HEK293 (cell line): ENCODE measurements around the gene ANKAR.
A peak's percentile ranks its signal among the peaks of the same experiment; 100 is the strongest.

Experiments
- CTCF ChIA-PET: fragments of 350-600 bp; formaldehyde crosslinking; extraction: SDS; loops from one replicate; lab custom pipeline; 2021; ENCODE audit warnings: antibody characterized with exemption; lab: Yijun Ruan, JAX
- POLR2A ChIA-PET: fragments of 300-600 bp; formaldehyde crosslinking; extraction: SDS; loops from one replicate; lab custom pipeline; 2020; ENCODE audit warnings: antibody characterized with exemption, inconsistent platforms; lab: Yijun Ruan, JAX
- H3K27ac ChIP-seq: fragments of 200-500 bp; sonication (Bioruptor generic); 2 replicates; pipeline ENCODE4 v1.5.1; 2014; ENCODE audit warnings: low read depth, low read length, control low read depth, inconsistent platforms; ENCODE audit errors: extremely low read depth
- H3K36me3 ChIP-seq, 2 experiments: fragments of 200-500 bp in 1 of 2; sonication (Bioruptor generic) in 1 of 2; 1 replicate in 1 of 2; 2 replicates in 1 of 2; pipeline ENCODE4 v1.5.1; 2014 to 2017; ENCODE audit warnings: inconsistent platforms in 2 of 2, low read length in 2 of 2; ENCODE audit not compliant: control insufficient read depth in 2 of 2, insufficient read depth in 1 of 2
- H3K4me1 ChIP-seq: fragments of 200-500 bp; sonication (Bioruptor generic); 2 replicates; pipeline ENCODE4 v1.5.1; 2014; ENCODE audit warnings: mild to moderate bottlenecking, low read length, inconsistent platforms; ENCODE audit not compliant: control insufficient read depth, insufficient read depth
- H3K4me3 ChIP-seq: 2 replicates; pipeline ENCODE4 v1.5.1; 2011; ENCODE audit warnings: low read depth, mild to moderate bottlenecking, control low read depth, low read length, moderate library complexity
- H3K9me3 ChIP-seq: fragments of 200-500 bp; sonication (Bioruptor generic); 2 replicates; pipeline ENCODE4 v1.5.1; 2014; ENCODE audit warnings: low read depth, low read length, inconsistent platforms; ENCODE audit not compliant: control insufficient read depth, insufficient read depth
- GFI1B ChIP-seq: fragments of 450-650 bp; formaldehyde crosslinking; IDR thresholded peaks from 2 replicates; pipeline ENCODE4 v1.5.1; 2016; ENCODE audit warnings: missing biosample characterization, missing genetic modification characterization
- GLI4 ChIP-seq: fragments of 450-650 bp; formaldehyde crosslinking; IDR thresholded peaks from 2 replicates; pipeline ENCODE4 v1.5.1; 2016; ENCODE audit warnings: missing biosample characterization, missing genetic modification characterization
- HOXD13 ChIP-seq: sonication (generic); formaldehyde crosslinking; IDR thresholded peaks from 2 replicates; pipeline ENCODE4 v1.8.0; 2022; ENCODE audit warnings: missing genetic modification reagents, borderline replicate concordance
- KLF8 ChIP-seq: fragments of 450-650 bp; formaldehyde crosslinking; IDR thresholded peaks from 2 replicates; pipeline ENCODE4 v1.5.1; 2016; ENCODE audit warnings: missing biosample characterization, missing genetic modification characterization
- SCRT1 ChIP-seq: fragments of 450-650 bp; formaldehyde crosslinking; IDR thresholded peaks from 2 replicates; pipeline ENCODE4 v1.5.1; 2016; ENCODE audit warnings: missing biosample characterization, missing genetic modification characterization, borderline replicate concordance
- ZBTB48 ChIP-seq: fragments of 450-650 bp; formaldehyde crosslinking; IDR thresholded peaks from 2 replicates; pipeline ENCODE4 v1.5.1; 2016; ENCODE audit warnings: missing biosample characterization, missing genetic modification characterization
- ZFHX2 ChIP-seq: fragments of 450-650 bp; formaldehyde crosslinking; conservative IDR thresholded peaks from 2 replicates; pipeline ENCODE4 v1.5.1; 2016; ENCODE audit warnings: missing biosample characterization, missing genetic modification characterization
- ZFP3 ChIP-seq: fragments of 450-650 bp; formaldehyde crosslinking; IDR thresholded peaks from 2 replicates; pipeline ENCODE4 v1.5.1; 2016; ENCODE audit warnings: low read depth, missing biosample characterization, missing genetic modification characterization
- ZNF132 ChIP-seq: fragments of 450-650 bp; formaldehyde crosslinking; IDR thresholded peaks from 2 replicates; pipeline ENCODE4 v1.5.1; 2017; ENCODE audit warnings: missing biosample characterization, missing genetic modification characterization, borderline replicate concordance
- ZNF146 ChIP-seq: fragments of 450-650 bp; formaldehyde crosslinking; IDR thresholded peaks from 2 replicates; pipeline ENCODE4 v1.5.1; 2016; ENCODE audit warnings: missing biosample characterization, missing genetic modification characterization
- ZNF157 ChIP-seq: fragments of 450-650 bp; formaldehyde crosslinking; IDR thresholded peaks from 2 replicates; pipeline ENCODE4 v1.5.1; 2016; ENCODE audit warnings: missing biosample characterization, missing genetic modification characterization
- ZNF335 ChIP-seq: fragments of 450-650 bp; formaldehyde crosslinking; conservative IDR thresholded peaks from 2 replicates; pipeline ENCODE4 v1.5.1; 2016; ENCODE audit warnings: missing biosample characterization, missing genetic modification characterization
- ZNF341 ChIP-seq: fragments of 450-650 bp; formaldehyde crosslinking; IDR thresholded peaks from 2 replicates; pipeline ENCODE4; 2016; ENCODE audit warnings: low read depth, missing biosample characterization, missing genetic modification characterization
- ZNF529 ChIP-seq: fragments of 450-650 bp; formaldehyde crosslinking; IDR thresholded peaks from 2 replicates; pipeline ENCODE4 v1.5.1; 2017; ENCODE audit warnings: missing genetic modification characterization, missing biosample characterization; ENCODE audit not compliant: insufficient replicate concordance
- ZNF544 ChIP-seq: fragments of 450-650 bp; formaldehyde crosslinking; IDR thresholded peaks from 2 replicates; pipeline ENCODE4 v1.5.0; 2017; ENCODE audit warnings: missing biosample characterization, missing genetic modification characterization
- ZNF621 ChIP-seq: fragments of 450-650 bp; formaldehyde crosslinking; IDR thresholded peaks from 2 replicates; pipeline ENCODE4 v1.5.1; 2017; ENCODE audit warnings: missing biosample characterization, missing genetic modification characterization
- ZNF626 ChIP-seq: fragments of 450-650 bp; sonication (Bioruptor Pico); formaldehyde crosslinking; IDR thresholded peaks from 2 replicates; pipeline ENCODE4 v1.5.1; 2018; ENCODE audit warnings: missing biosample characterization, missing genetic modification characterization, inconsistent platforms
- ZNF629 ChIP-seq: fragments of 450-650 bp; formaldehyde crosslinking; IDR thresholded peaks from 2 replicates; pipeline ENCODE4 v1.5.1; 2017; ENCODE audit warnings: missing biosample characterization, missing genetic modification characterization
- ZNF677 ChIP-seq: fragments of 450-650 bp; IDR thresholded peaks from 2 replicates; pipeline ENCODE4 v1.5.0; 2018; ENCODE audit warnings: missing biosample characterization, mild to moderate bottlenecking, missing genetic modification characterization, moderate library complexity
- ZNF776 ChIP-seq: fragments of 450-650 bp; formaldehyde crosslinking; IDR thresholded peaks from 2 replicates; pipeline ENCODE4 v1.5.0; 2017; ENCODE audit warnings: missing biosample characterization, missing genetic modification characterization, borderline replicate concordance
- ZNF785 ChIP-seq: fragments of 450-650 bp; formaldehyde crosslinking; IDR thresholded peaks from 2 replicates; pipeline ENCODE4 v1.5.1; 2016; ENCODE audit warnings: missing biosample characterization, missing genetic modification characterization
- ZXDB ChIP-seq: fragments of 450-650 bp; formaldehyde crosslinking; IDR thresholded peaks from 2 replicates; pipeline ENCODE4 v1.5.1; 2016; ENCODE audit warnings: missing biosample characterization, missing genetic modification characterization
- TF ChIP-seq, protein P1 (sequence below): fragments of 450-650 bp; formaldehyde crosslinking; IDR thresholded peaks from 2 replicates; pipeline ENCODE4 v1.5.1; 2016; ENCODE audit warnings: missing biosample characterization, missing genetic modification characterization
- TF ChIP-seq, protein P2 (sequence below): fragments of 450-650 bp; formaldehyde crosslinking; IDR thresholded peaks from 2 replicates; pipeline ENCODE4 v1.5.1; 2016; ENCODE audit warnings: missing biosample characterization, missing genetic modification characterization

ANKAR gene

DNA sequence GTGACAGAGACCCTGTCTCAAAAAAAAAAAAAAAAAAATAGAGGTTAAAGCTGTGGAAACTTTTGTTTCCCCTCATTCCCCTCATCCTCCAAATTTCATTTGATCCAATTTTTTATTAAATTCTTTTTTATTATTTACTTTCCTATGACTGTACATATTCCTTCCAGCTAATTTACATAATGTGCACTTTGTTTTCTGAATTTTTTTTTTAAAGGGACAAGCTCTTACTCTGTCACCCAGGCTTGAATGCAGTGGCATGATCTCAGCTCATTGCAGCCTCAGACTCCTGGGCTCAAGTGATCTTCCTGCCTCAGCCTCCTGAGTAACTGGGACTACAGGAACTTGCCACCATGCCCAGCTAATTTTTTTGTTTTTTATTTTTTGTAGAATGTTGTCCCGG lies 10.3 kb downstream of the ANKAR start:
- H3K27ac ChIP-seq, result no peak overlapping the region
- ChIA-PET POLR2A (interaction anchor here (0.6 kb wide), 1 partner anchor 616 kb away, joined by 3 read pairs; no protein-coding TSS in a partner anchor), CTCF (interaction anchor here (0.6 to 1.9 kb wide), 3 partner anchors 11 to 77 kb away, joined by 3 to 9 read pairs (median 3); partner anchors contain the start of gene ANKAR)
- no peaks in the 10 kb centered on the region for H3K9me3 ChIP-seq
- no peak for TF ChIP-seq ZNF544 (tag by site-specific recombination)
- no peak for TF ChIP-seq ZNF132 (tag by site-specific recombination)
- no peak for TF ChIP-seq GLI4
- no peak for TF ChIP-seq ZNF677 (tag by site-specific recombination)
- no peak for TF ChIP-seq ZXDB (tag by site-specific recombination)
- TF ChIP-seq, protein P1, sequence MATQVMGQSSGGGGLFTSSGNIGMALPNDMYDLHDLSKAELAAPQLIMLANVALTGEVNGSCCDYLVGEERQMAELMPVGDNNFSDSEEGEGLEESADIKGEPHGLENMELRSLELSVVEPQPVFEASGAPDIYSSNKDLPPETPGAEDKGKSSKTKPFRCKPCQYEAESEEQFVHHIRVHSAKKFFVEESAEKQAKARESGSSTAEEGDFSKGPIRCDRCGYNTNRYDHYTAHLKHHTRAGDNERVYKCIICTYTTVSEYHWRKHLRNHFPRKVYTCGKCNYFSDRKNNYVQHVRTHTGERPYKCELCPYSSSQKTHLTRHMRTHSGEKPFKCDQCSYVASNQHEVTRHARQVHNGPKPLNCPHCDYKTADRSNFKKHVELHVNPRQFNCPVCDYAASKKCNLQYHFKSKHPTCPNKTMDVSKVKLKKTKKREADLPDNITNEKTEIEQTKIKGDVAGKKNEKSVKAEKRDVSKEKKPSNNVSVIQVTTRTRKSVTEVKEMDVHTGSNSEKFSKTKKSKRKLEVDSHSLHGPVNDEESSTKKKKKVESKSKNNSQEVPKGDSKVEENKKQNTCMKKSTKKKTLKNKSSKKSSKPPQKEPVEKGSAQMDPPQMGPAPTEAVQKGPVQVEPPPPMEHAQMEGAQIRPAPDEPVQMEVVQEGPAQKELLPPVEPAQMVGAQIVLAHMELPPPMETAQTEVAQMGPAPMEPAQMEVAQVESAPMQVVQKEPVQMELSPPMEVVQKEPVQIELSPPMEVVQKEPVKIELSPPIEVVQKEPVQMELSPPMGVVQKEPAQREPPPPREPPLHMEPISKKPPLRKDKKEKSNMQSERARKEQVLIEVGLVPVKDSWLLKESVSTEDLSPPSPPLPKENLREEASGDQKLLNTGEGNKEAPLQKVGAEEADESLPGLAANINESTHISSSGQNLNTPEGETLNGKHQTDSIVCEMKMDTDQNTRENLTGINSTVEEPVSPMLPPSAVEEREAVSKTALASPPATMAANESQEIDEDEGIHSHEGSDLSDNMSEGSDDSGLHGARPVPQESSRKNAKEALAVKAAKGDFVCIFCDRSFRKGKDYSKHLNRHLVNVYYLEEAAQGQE, result no peak
- no peak for TF ChIP-seq ZFP3 (tag by site-specific recombination)
- no peak for TF ChIP-seq ZBTB48 (tag by site-specific recombination)
- TF ChIP-seq, protein P2, sequence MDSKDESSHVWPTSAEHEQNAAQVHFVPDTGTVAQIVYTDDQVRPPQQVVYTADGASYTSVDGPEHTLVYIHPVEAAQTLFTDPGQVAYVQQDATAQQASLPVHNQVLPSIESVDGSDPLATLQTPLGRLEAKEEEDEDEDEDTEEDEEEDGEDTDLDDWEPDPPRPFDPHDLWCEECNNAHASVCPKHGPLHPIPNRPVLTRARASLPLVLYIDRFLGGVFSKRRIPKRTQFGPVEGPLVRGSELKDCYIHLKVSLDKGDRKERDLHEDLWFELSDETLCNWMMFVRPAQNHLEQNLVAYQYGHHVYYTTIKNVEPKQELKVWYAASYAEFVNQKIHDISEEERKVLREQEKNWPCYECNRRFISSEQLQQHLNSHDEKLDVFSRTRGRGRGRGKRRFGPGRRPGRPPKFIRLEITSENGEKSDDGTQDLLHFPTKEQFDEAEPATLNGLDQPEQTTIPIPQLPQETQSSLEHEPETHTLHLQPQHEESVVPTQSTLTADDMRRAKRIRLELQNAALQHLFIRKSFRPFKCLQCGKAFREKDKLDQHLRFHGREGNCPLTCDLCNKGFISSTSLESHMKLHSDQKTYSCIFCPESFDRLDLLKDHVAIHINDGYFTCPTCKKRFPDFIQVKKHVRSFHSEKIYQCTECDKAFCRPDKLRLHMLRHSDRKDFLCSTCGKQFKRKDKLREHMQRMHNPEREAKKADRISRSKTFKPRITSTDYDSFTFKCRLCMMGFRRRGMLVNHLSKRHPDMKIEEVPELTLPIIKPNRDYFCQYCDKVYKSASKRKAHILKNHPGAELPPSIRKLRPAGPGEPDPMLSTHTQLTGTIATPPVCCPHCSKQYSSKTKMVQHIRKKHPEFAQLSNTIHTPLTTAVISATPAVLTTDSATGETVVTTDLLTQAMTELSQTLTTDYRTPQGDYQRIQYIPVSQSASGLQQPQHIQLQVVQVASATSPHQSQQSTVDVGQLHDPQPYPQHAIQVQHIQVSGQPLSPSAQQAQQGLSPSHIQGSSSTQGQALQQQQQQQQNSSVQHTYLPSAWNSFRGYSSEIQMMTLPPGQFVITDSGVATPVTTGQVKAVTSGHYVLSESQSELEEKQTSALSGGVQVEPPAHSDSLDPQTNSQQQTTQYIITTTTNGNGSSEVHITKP, result 0 out of 2 replicates have a peak, but pooled peaks have one; percentile 16
- TF ChIP-seq, all 188 proteins: peak for 1
- Histone ChIP-seq H3K4me1 (peaks cover 8% of the 10 kb centered on the region), H3K36me3 (peaks cover 0 to 13% of the 10 kb centered on the region in 2 experiments; a peak in 2 of 3 replicates), H3K4me3 (no peak overlapping the region)

DNA sequence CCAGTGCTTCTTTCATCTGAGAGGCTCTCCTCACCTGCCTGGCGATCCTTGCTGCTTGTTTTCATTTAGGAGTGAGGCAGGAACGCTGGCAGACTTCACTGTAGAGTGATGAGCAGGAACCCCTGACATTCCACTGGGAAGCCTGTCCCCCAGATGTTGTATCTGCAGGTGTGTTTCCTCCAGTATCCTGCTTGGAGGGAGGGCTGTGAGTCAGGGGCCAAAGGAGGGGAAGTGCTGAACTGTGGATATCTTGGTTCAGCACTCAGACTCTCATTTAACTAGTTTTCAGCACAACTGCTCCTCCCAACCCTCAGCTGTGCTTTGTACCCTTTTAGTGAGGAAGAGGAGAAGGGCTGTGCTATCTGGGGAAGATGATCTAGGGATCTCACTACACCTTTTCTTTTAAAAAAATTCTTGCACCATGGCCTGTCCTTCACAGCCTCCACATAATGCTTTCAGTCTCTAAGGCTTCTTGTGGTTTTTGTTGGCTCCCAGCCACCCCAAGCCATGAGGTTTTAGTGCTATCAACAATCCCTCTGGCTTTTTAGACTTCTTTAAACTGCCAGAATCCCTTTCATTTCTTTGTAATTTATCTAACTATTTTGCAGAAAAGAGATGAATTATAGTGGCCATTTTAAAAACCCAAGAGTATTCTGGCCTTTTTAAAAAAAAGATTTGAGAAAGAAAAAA lies 11.2 kb downstream of the ANKAR start:
- H3K4me3 ChIP-seq, result no peak overlapping the region
- H3K4me1 ChIP-seq, result peaks cover 8% of the 10 kb centered on the region
- peaks cover 0 to 13% of the 10 kb centered on the region in 2 experiments for H3K36me3 ChIP-seq
- H3K27ac ChIP-seq, result no peak overlapping the region
- ChIA-PET CTCF (interaction anchor here (0.6 to 1.5 kb wide), 2 partner anchors 9 to 15 kb away, joined by 3 read pairs; no protein-coding TSS in a partner anchor), POLR2A (interaction anchor here (0.5 kb wide), 1 partner anchor 47 kb away, joined by 6 read pairs; no protein-coding TSS in a partner anchor)
- no peaks in the 10 kb centered on the region for H3K9me3 ChIP-seq
- TF ChIP-seq ZNF157 (tag by site-specific recombination) (no peak), ZNF341 (tag by site-specific recombination) (no peak), ZNF146 (tag by site-specific recombination) (no peak), ZNF629 (tag by site-specific recombination) (no peak), HOXD13 (no peak), GFI1B (tag by site-specific recombination) (no peak), ZFHX2 (tag by site-specific recombination) (no peak), ZNF776 (no peak), ZNF621 (tag by site-specific recombination) (no peak), ZNF335 (peak; percentile 62; the same call in 1 of the 2 replicates), ZXDB (tag by site-specific recombination) (no peak), ZNF785 (no peak), SCRT1 (tag by site-specific recombination) (no peak), ZNF529 (tag by site-specific recombination) (no peak), ZNF626 (tag by site-specific recombination) (no peak), KLF8 (tag by site-specific recombination) (no peak)
- TF ChIP-seq, protein P2, result 0 out of 2 replicates have a peak, but pooled peaks have one; percentile 19
